GM23338 (cell line): ENCODE measurements around the gene RHOD. TPM values are rescaled to one million over a fixed set of nuclear protein-coding genes. Genes with fewer than 3 reads are reported as not detected.

Source experiments
- ATAC-seq: fragments of 200-7000 bp; cut with Tn5 transposase; 3 replicates; pipeline ENCODE4 v1.9.1; 2020
- DNase-seq: peaks from one replicate; pipeline ENCODE4 v3.0.0-alpha.2; 2015; ENCODE audit warnings: low spot score
- H2AFZ ChIP-seq: fragments of 200-600 bp; sonication (generic); 2 replicates; pipeline ENCODE4 v1.8.0; 2016; ENCODE audit warnings: antibody characterized with exemption, mild to moderate bottlenecking, moderate library complexity
- H3F3A ChIP-seq: fragments of 200-600 bp; sonication (generic); replicated peaks from 2 replicates; pipeline ENCODE4 v1.8.0; 2017; ENCODE audit warnings: antibody characterized with exemption, mixed run types, low read depth
- H3K27ac ChIP-seq: fragments of 200-600 bp; sonication (generic); 2 replicates; pipeline ENCODE4 v1.6.1; 2016; ENCODE audit warnings: low read depth
- H3K27me3 ChIP-seq: fragments of 200-600 bp; sonication (generic); 2 replicates; pipeline ENCODE4 v1.8.0; 2016; ENCODE audit warnings: mild to moderate bottlenecking, mixed run types, moderate library complexity; ENCODE audit not compliant: insufficient read depth
- H3K36me3 ChIP-seq: fragments of 200-600 bp; sonication (generic); 2 replicates; pipeline ENCODE4 v1.8.0; 2016; ENCODE audit warnings: mild to moderate bottlenecking; ENCODE audit not compliant: insufficient read depth
- H3K4me1 ChIP-seq: fragments of 200-600 bp; sonication (generic); 2 replicates; pipeline ENCODE4 v1.8.0; 2016; ENCODE audit warnings: mild to moderate bottlenecking, moderate library complexity; ENCODE audit not compliant: insufficient read depth
- H3K4me2 ChIP-seq: fragments of 200-600 bp; sonication (generic); 2 replicates; pipeline ENCODE4 v1.7.1; 2017; ENCODE audit warnings: mixed run types
- H3K4me3 ChIP-seq: fragments of 200-600 bp; sonication (generic); 2 replicates; pipeline ENCODE4 v1.6.1; 2016; ENCODE audit warnings: mixed run types
- H3K79me2 ChIP-seq: fragments of 200-600 bp; sonication (generic); replicated peaks from 2 replicates; pipeline ENCODE4 v1.8.0; 2017; ENCODE audit warnings: mild to moderate bottlenecking; ENCODE audit not compliant: insufficient read depth
- H3K9me2 ChIP-seq: fragments of 200-600 bp; sonication (generic); 2 replicates; pipeline ENCODE4 v1.8.0; 2017; ENCODE audit not compliant: insufficient read depth
- H4K20me1 ChIP-seq: fragments of 200-600 bp; sonication (generic); replicated peaks from 2 replicates; pipeline ENCODE4 v1.8.0; 2017; ENCODE audit warnings: mild to moderate bottlenecking; ENCODE audit not compliant: insufficient read depth
- H3K27ac Mint-ChIP-seq: 2 replicates; pipeline ENCODE4 v1.8.0; 2020; ENCODE audit warnings: inconsistent platforms, mild to moderate bottlenecking, moderate library complexity, mixed read lengths
- H3K27me3 Mint-ChIP-seq: 3 replicates; pipeline ENCODE4 v1.8.0; 2022; ENCODE audit warnings: low read depth, mild to moderate bottlenecking, moderate library complexity, mixed read lengths, inconsistent platforms; ENCODE audit not compliant: insufficient read depth, poor library complexity
- H3K36me3 Mint-ChIP-seq: 3 replicates; pipeline ENCODE4 v1.8.0; 2021; ENCODE audit warnings: low read depth, mild to moderate bottlenecking, inconsistent platforms, moderate library complexity, mixed read lengths
- H3K4me1 Mint-ChIP-seq: 3 replicates; pipeline ENCODE4 v1.8.0; 2020; ENCODE audit warnings: mild to moderate bottlenecking, inconsistent platforms, mixed read lengths
- H3K4me3 Mint-ChIP-seq: 3 replicates; pipeline ENCODE4 v1.8.0; 2021; ENCODE audit warnings: moderate library complexity, mild to moderate bottlenecking, inconsistent platforms, mixed read lengths
- H3K9me3 Mint-ChIP-seq: 3 replicates; pipeline ENCODE4 v1.8.0; 2020; ENCODE audit warnings: moderate library complexity, mild to moderate bottlenecking, inconsistent platforms, mixed read lengths
- CREB1 ChIP-seq: fragments of 250-450 bp; sonication (Bioruptor Pico); IDR thresholded peaks from 2 replicates; pipeline ENCODE4 v1.5.0; 2020; ENCODE audit warnings: low read depth, mild to moderate bottlenecking, moderate library complexity
- EZH2 ChIP-seq: fragments of 200-600 bp; sonication (generic); IDR thresholded peaks from one replicate; pipeline ENCODE4 v1.8.0; 2017; ENCODE audit warnings: antibody characterized with exemption, mild to moderate bottlenecking, low read depth; ENCODE audit not compliant: unreplicated experiment
- EZH2phosphoT487 ChIP-seq: fragments of 200-600 bp; sonication (generic); IDR thresholded peaks from one replicate; pipeline ENCODE4 v1.8.1; 2018; ENCODE audit warnings: antibody characterized with exemption; ENCODE audit not compliant: unreplicated experiment
- JUNB ChIP-seq: IDR thresholded peaks from one replicate; pipeline ENCODE4 v1.6.1; 2016; ENCODE audit warnings: antibody characterized with exemption; ENCODE audit not compliant: unreplicated experiment
- NANOG ChIP-seq: IDR thresholded peaks from 2 replicates; pipeline ENCODE4 v1.6.1; 2016; ENCODE audit warnings: antibody characterized with exemption, borderline replicate concordance
- POLR2AphosphoS5 ChIP-seq: IDR thresholded peaks from 2 replicates; pipeline ENCODE4 v1.6.1; 2016; ENCODE audit warnings: antibody characterized with exemption, low read depth
- STAT1 ChIP-seq: IDR thresholded peaks from one replicate; pipeline ENCODE4 v1.6.1; 2016; ENCODE audit warnings: antibody characterized with exemption; ENCODE audit not compliant: unreplicated experiment
- ZNF114 ChIP-seq: fragments of 250-450 bp; sonication (Bioruptor Pico); IDR thresholded peaks from 2 replicates; pipeline ENCODE4 v1.5.0; 2020; ENCODE audit warnings: mild to moderate bottlenecking, moderate library complexity
- ZNF331 ChIP-seq: fragments of 250-450 bp; sonication (Bioruptor Pico); IDR thresholded peaks from 2 replicates; pipeline ENCODE4 v1.5.0; 2020; ENCODE audit warnings: low read depth, mild to moderate bottlenecking, moderate library complexity
- polyA plus RNA-seq: library from polyadenylated mRNA; unstranded; fragments of >200 nt; fragmentation: Nextera tagmentation; extraction: Ambion mirVana; gene quantifications from 2 replicates; pipeline ENCODE4 v1.2.1, GENCODE V29; 2016
- total RNA-seq: library from RNA; depleted of rRNA; stranded (reverse); fragments of >200 nt; shearing (Covaris generic); gene quantifications from 2 replicates; pipeline ENCODE4 v1.2.3, GENCODE V29; 2014
- TF ChIP-seq, protein P1 (sequence below): fragments of 250-450 bp; sonication (Bioruptor Pico); IDR thresholded peaks from 2 replicates; pipeline ENCODE4 v1.5.0; 2020; ENCODE audit warnings: mild to moderate bottlenecking, moderate library complexity
- TF ChIP-seq, protein P2 (sequence below): IDR thresholded peaks from one replicate; pipeline ENCODE4 v1.6.1; 2018; ENCODE audit warnings: antibody characterized with exemption; ENCODE audit not compliant: unreplicated experiment
- TF ChIP-seq, protein P3 (sequence below), 2 experiments: fragments of 200-600 bp in 1 of 2; sonication (generic) in 1 of 2; conservative IDR thresholded peaks; 2 replicates each; pipeline versions ENCODE4 v1.5.1 to v1.6.1; 2016 to 2017; ENCODE audit warnings: antibody characterized with exemption in 2 of 2, low read depth in 2 of 2, mild to moderate bottlenecking in 2 of 2, moderate library complexity in 1 of 2
- TF ChIP-seq, protein P4 (sequence below): IDR thresholded peaks from 2 replicates; pipeline ENCODE4 v1.6.1; 2016; ENCODE audit warnings: antibody characterized with exemption

RHOD gene
- total and polyA plus RNA-seq, 2 experiments from 2014 or later, result 13.8 to 16.2 TPM

DNA sequence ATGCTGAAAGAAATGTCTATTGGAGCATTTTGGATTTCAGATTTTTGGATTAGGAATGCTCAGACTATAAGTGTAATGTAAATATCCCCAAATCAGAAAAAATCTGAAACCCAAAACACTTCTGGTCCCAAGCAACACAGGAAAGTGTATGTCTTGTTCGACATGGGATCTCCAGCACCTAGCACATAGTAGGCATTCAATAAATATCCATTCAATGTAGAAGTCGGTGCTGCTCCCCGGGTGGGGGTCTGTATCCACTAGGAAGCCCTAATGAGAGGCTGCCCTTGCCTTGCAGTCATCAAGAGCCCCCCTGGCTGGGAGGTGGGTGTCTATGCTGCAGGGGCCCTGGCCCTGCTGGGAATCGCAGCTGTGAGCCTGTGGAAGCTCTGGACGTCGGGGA is 22.3 kb upstream of the RHOD start:
- H3K9me3 Mint-ChIP-seq, result no peaks in the 10 kb centered on the region
- no peak overlapping the region for H3K27ac Mint-ChIP-seq
- H3K36me3 ChIP-seq, result no peaks in the 10 kb centered on the region
- H4K20me1 ChIP-seq, result no peaks in the 10 kb centered on the region
- H3K4me1 ChIP-seq, result no peaks in the 10 kb centered on the region; the same call in 1 of the 2 replicates
- H3K4me2 ChIP-seq, result no peak overlapping the region
- no peak for ATAC-seq
- no peaks in the 10 kb centered on the region for H3K36me3 Mint-ChIP-seq
- DNase-seq, result no peak
- no peaks in the 10 kb centered on the region for H3K27me3 ChIP-seq
- H3K4me3 ChIP-seq, result no peak overlapping the region
- H3K27me3 Mint-ChIP-seq, result peaks cover 11% of the 10 kb centered on the region
- no peaks in the 10 kb centered on the region for H3F3A ChIP-seq
- no peak for TF ChIP-seq ZNF114 (CRISPR knock-in tag)
- TF ChIP-seq NANOG, result no peak
- TF ChIP-seq, protein P1, sequence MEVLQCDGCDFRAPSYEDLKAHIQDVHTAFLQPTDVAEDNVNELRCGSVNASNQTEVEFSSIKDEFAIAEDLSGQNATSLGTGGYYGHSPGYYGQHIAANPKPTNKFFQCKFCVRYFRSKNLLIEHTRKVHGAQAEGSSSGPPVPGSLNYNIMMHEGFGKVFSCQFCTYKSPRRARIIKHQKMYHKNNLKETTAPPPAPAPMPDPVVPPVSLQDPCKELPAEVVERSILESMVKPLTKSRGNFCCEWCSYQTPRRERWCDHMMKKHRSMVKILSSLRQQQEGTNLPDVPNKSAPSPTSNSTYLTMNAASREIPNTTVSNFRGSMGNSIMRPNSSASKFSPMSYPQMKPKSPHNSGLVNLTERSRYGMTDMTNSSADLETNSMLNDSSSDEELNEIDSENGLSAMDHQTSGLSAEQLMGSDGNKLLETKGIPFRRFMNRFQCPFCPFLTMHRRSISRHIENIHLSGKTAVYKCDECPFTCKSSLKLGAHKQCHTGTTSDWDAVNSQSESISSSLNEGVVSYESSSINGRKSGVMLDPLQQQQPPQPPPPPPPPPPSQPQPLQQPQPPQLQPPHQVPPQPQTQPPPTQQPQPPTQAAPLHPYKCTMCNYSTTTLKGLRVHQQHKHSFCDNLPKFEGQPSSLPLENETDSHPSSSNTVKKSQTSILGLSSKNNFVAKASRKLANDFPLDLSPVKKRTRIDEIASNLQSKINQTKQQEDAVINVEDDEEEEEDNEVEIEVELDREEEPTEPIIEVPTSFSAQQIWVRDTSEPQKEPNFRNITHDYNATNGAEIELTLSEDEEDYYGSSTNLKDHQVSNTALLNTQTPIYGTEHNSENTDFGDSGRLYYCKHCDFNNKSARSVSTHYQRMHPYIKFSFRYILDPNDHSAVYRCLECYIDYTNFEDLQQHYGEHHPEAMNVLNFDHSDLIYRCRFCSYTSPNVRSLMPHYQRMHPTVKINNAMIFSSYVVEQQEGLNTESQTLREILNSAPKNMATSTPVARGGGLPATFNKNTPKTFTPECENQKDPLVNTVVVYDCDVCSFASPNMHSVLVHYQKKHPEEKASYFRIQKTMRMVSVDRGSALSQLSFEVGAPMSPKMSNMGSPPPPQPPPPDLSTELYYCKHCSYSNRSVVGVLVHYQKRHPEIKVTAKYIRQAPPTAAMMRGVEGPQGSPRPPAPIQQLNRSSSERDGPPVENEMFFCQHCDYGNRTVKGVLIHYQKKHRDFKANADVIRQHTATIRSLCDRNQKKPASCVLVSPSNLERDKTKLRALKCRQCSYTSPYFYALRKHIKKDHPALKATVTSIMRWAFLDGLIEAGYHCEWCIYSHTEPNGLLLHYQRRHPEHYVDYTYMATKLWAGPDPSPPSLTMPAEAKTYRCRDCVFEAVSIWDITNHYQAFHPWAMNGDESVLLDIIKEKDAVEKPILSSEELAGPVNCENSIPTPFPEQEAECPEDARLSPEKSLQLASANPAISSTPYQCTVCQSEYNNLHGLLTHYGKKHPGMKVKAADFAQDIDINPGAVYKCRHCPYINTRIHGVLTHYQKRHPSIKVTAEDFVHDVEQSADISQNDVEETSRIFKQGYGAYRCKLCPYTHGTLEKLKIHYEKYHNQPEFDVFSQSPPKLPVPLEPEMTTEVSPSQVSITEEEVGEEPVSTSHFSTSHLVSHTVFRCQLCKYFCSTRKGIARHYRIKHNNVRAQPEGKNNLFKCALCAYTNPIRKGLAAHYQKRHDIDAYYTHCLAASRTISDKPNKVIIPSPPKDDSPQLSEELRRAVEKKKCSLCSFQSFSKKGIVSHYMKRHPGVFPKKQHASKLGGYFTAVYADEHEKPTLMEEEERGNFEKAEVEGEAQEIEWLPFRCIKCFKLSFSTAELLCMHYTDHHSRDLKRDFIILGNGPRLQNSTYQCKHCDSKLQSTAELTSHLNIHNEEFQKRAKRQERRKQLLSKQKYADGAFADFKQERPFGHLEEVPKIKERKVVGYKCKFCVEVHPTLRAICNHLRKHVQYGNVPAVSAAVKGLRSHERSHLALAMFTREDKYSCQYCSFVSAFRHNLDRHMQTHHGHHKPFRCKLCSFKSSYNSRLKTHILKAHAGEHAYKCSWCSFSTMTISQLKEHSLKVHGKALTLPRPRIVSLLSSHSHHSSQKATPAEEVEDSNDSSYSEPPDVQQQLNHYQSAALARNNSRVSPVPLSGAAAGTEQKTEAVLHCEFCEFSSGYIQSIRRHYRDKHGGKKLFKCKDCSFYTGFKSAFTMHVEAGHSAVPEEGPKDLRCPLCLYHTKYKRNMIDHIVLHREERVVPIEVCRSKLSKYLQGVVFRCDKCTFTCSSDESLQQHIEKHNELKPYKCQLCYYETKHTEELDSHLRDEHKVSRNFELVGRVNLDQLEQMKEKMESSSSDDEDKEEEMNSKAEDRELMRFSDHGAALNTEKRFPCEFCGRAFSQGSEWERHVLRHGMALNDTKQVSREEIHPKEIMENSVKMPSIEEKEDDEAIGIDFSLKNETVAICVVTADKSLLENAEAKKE, result no peak
- no peak for TF ChIP-seq STAT1
- TF ChIP-seq ZNF331, result no peak
- TF ChIP-seq, protein P2, sequence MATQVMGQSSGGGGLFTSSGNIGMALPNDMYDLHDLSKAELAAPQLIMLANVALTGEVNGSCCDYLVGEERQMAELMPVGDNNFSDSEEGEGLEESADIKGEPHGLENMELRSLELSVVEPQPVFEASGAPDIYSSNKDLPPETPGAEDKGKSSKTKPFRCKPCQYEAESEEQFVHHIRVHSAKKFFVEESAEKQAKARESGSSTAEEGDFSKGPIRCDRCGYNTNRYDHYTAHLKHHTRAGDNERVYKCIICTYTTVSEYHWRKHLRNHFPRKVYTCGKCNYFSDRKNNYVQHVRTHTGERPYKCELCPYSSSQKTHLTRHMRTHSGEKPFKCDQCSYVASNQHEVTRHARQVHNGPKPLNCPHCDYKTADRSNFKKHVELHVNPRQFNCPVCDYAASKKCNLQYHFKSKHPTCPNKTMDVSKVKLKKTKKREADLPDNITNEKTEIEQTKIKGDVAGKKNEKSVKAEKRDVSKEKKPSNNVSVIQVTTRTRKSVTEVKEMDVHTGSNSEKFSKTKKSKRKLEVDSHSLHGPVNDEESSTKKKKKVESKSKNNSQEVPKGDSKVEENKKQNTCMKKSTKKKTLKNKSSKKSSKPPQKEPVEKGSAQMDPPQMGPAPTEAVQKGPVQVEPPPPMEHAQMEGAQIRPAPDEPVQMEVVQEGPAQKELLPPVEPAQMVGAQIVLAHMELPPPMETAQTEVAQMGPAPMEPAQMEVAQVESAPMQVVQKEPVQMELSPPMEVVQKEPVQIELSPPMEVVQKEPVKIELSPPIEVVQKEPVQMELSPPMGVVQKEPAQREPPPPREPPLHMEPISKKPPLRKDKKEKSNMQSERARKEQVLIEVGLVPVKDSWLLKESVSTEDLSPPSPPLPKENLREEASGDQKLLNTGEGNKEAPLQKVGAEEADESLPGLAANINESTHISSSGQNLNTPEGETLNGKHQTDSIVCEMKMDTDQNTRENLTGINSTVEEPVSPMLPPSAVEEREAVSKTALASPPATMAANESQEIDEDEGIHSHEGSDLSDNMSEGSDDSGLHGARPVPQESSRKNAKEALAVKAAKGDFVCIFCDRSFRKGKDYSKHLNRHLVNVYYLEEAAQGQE, result no peak
- TF ChIP-seq, protein P3, sequence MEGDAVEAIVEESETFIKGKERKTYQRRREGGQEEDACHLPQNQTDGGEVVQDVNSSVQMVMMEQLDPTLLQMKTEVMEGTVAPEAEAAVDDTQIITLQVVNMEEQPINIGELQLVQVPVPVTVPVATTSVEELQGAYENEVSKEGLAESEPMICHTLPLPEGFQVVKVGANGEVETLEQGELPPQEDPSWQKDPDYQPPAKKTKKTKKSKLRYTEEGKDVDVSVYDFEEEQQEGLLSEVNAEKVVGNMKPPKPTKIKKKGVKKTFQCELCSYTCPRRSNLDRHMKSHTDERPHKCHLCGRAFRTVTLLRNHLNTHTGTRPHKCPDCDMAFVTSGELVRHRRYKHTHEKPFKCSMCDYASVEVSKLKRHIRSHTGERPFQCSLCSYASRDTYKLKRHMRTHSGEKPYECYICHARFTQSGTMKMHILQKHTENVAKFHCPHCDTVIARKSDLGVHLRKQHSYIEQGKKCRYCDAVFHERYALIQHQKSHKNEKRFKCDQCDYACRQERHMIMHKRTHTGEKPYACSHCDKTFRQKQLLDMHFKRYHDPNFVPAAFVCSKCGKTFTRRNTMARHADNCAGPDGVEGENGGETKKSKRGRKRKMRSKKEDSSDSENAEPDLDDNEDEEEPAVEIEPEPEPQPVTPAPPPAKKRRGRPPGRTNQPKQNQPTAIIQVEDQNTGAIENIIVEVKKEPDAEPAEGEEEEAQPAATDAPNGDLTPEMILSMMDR (conservative IDR thresholded peaks at IDR 0.05; ENCODE audit: low read depth in 2 of 2), result no peak
- TF ChIP-seq, protein P4, sequence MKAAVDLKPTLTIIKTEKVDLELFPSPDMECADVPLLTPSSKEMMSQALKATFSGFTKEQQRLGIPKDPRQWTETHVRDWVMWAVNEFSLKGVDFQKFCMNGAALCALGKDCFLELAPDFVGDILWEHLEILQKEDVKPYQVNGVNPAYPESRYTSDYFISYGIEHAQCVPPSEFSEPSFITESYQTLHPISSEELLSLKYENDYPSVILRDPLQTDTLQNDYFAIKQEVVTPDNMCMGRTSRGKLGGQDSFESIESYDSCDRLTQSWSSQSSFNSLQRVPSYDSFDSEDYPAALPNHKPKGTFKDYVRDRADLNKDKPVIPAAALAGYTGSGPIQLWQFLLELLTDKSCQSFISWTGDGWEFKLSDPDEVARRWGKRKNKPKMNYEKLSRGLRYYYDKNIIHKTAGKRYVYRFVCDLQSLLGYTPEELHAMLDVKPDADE, result no peak
- no peak for TF ChIP-seq POLR2AphosphoS5
- no peak for TF ChIP-seq JUNB
- no peak for TF ChIP-seq EZH2
- no peak for TF ChIP-seq EZH2phosphoT487
- TF ChIP-seq CREB1 (CRISPR knock-in tag), result no peak
- H3K79me2 ChIP-seq, result no peaks in the 10 kb centered on the region
- no peak overlapping the region for H3K27ac ChIP-seq
- no peaks in the 10 kb centered on the region for H3K9me2 ChIP-seq
- H3K4me3 Mint-ChIP-seq, result no peak overlapping the region
- H3K4me1 Mint-ChIP-seq, result peaks cover 11% of the 10 kb centered on the region
- H2AFZ ChIP-seq, result no peak overlapping the region
